Transverse colon (tissue), 4 donors: Measurements from ENCODE around the gene ERP44.

Experiments used
- CTCF ChIP-seq, 5 experiments: fragments of 200-600 bp in 3 of 5; fragments of 450-650 bp in 2 of 5; sonication (generic) in 3 of 5; IDR thresholded peaks; 1 replicate in 2 of 5; 2 replicates in 3 of 5; pipeline ENCODE4 v1.5.1; 2016 to 2017; ENCODE audit warnings: antibody characterized with exemption in 5 of 5, inconsistent platforms in 3 of 5, mild to moderate bottlenecking in 2 of 5, moderate library complexity in 1 of 5
- EP300 ChIP-seq: sonication (generic); formaldehyde crosslinking; IDR thresholded peaks from one replicate; pipeline ENCODE4 v1.6.1; 2017; ENCODE audit warnings: antibody characterized with exemption, low read depth
- POLR2A ChIP-seq: fragments of 450-650 bp; IDR thresholded peaks from one replicate; pipeline ENCODE4 v1.6.1; 2016; ENCODE audit warnings: antibody characterized with exemption, mild to moderate bottlenecking, moderate library complexity
- POLR2AphosphoS5 ChIP-seq, 3 donors: sonication (generic); formaldehyde crosslinking; IDR thresholded peaks; one replicate each; pipeline ENCODE4 v1.6.1; 2016; ENCODE audit warnings: antibody characterized with exemption in 3 of 3

- TF ChIP-seq CTCF (IDR thresholded peaks at IDR 0.05) (no peak), POLR2A (no peak), EP300 (no peak), POLR2AphosphoS5 (IDR thresholded peaks at IDR 0.05) (no peak)
Measured at GRCh38 chr9:100100146-100100667, 1.4 kb upstream of the ERP44 start.
